ENCODE measurements around the gene GYPB. TPM values are rescaled to one million over a fixed set of nuclear protein-coding genes. Genes with fewer than 3 reads are reported as not detected.
"Not testable (repeated sequence)": the region's sequence is repeated elsewhere in the genome, so short reads cannot be mapped to it uniquely, and the experiment has no call there.

The GYPB gene
- polyA plus RNA-seq (2012; rRNA removed) = not detected in 2 replicates
- not detected in 2 replicates for polyA plus RNA-seq (2012; cell fraction: cytosol; rRNA removed)
- not detected in 2 replicates for polyA plus RNA-seq (2012; cell fraction: nucleus; rRNA removed)

DNA sequence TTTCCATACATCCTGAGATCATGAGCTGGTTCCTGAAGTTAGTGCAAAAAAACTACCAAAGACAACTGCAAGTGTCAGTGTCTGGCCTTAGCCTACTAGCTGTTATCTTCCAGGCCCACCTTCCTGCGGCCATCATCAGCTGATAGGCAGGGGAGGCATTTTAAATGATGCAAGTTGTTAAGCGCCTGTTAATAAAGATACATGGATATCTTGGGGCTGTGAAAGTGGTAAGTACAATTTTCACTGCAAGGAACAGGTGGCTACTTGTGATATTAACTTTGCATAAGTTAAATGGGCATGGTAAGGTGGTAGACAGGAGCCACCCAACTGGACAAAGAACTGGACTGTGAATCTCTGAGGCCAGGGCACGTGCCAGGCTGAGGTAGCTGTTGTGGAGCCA lies at the start of gene GYPB:
Gene GYPB, minus strand, starts transcription at position 104 of the 400 bp plus-strand sequence. Its CDS starts 93 bp downstream, at position 11.
- H3F3A ChIP-seq (replicated peaks; ENCODE audit: insufficient read depth) = not testable (repeated sequence)

DNA sequence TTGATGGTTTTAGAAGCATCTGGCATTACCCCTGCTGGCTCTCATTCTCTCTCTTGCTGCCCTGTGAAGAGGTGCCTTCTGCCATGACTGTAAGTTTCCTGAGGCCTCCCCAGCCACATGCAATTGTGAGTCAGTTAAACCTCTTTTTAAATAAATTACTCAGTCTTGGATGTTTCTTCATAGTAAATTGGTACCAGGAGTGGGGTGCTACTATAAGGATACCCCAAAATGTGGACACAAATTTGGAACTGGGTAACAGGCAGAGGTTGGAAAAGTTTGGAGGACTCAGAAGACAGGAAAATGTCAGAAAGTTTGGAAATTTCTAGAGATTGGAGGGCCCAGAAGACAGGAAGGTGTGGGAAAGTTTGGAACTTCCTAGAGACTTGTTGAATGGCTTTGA lies 42.4 kb upstream of the GYPB start:
- H3K9ac ChIP-seq; H3K27ac ChIP-seq (ENCODE audit: low read depth in 2 of 2, low read length in 1 of 2); H3K4me1 ChIP-seq (ENCODE audit: control insufficient read depth in 1 of 2, insufficient read depth in 2 of 2, low read depth in 1 of 2, low read length in 1 of 2); CTCF ChIA-PET; H3K79me2 ChIP-seq (ENCODE audit: insufficient read depth); H3K9me3 ChIP-seq; H3K4me2 ChIP-seq; H3K27me3 ChIP-seq (ENCODE audit: insufficient read depth); H2AFZ ChIP-seq (ENCODE audit: low read depth); H4K20me1 ChIP-seq (ENCODE audit: insufficient read depth); DNase-seq; H3K36me3 ChIP-seq (replicated peaks in 1 of 2; ENCODE audit: control insufficient read depth in 1 of 2, insufficient read depth in 2 of 2, low read length in 1 of 2); POLR2A ChIA-PET; H3F3A ChIP-seq (replicated peaks; ENCODE audit: insufficient read depth); H3K4me3 ChIP-seq (ENCODE audit: low read depth in 2 of 2, low read length in 1 of 2); H3K9me2 ChIP-seq: not testable (repeated sequence)

More for the DNA sequence above, at the start of gene GYPB:
- H3K4me1 ChIP-seq (ENCODE audit: control insufficient read depth in 1 of 2, insufficient read depth in 2 of 2, low read depth in 1 of 2, low read length in 1 of 2); H3K9ac ChIP-seq; H3K36me3 ChIP-seq (replicated peaks in 1 of 2; ENCODE audit: control insufficient read depth in 1 of 2, insufficient read depth in 2 of 2, low read length in 1 of 2); DNase-seq; H4K20me1 ChIP-seq (ENCODE audit: insufficient read depth); POLR2A ChIA-PET; H3K79me2 ChIP-seq (ENCODE audit: insufficient read depth); H3K4me2 ChIP-seq; H3K27me3 ChIP-seq (ENCODE audit: insufficient read depth); H3K9me2 ChIP-seq; H2AFZ ChIP-seq (ENCODE audit: low read depth); CTCF ChIA-PET; H3K27ac ChIP-seq (ENCODE audit: low read depth in 2 of 2, low read length in 1 of 2); H3K4me3 ChIP-seq (ENCODE audit: low read depth in 2 of 2, low read length in 1 of 2); H3K9me3 ChIP-seq: not testable (repeated sequence)
- WGBS (ENCODE audit: low lambda C conversion rate) = 27% methylated on average over 3 of the region's 3 CpGs

DNA sequence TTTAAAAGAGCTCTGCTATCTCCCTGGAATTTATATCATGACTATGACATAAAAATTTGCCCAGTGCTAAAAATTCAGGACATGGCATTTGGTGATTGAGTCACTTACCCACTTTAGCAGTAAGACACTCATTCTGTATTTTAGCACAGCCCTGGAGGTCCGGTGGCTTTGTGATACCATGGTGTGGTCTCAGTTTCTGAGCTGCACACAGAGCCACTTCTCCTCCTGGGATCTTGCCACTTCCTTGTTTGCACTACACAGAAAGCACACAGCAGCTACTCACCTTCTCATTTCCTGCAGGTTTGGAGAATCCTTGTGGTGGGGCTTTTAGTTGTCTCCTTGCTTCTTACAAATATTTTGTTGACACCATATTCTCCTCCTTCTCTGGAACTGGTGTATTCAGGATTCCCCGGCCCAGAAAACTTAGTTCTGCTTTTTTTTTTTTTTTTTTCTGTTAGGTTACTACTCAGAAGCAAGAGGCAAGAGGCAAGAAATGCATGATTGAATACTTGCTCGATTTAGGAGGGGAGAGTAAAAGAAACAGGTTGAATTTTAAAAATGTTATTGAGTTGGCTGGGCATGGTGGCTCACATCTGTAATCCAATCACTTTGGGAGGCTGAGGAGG lies 41.2 kb upstream of the GYPB start:
- DNase-seq; H3K27me3 ChIP-seq (ENCODE audit: insufficient read depth); POLR2A ChIA-PET; H4K20me1 ChIP-seq (ENCODE audit: insufficient read depth); H2AFZ ChIP-seq (ENCODE audit: low read depth); H3K79me2 ChIP-seq (ENCODE audit: insufficient read depth); H3K9me3 ChIP-seq; H3K36me3 ChIP-seq (replicated peaks in 1 of 2; ENCODE audit: control insufficient read depth in 1 of 2, insufficient read depth in 2 of 2, low read length in 1 of 2); H3K4me2 ChIP-seq; H3K4me1 ChIP-seq (ENCODE audit: control insufficient read depth in 1 of 2, insufficient read depth in 2 of 2, low read depth in 1 of 2, low read length in 1 of 2); H3K9ac ChIP-seq; H3K27ac ChIP-seq (ENCODE audit: low read depth in 2 of 2, low read length in 1 of 2); H3K4me3 ChIP-seq (ENCODE audit: low read depth in 2 of 2, low read length in 1 of 2); CTCF ChIA-PET; H3F3A ChIP-seq (replicated peaks; ENCODE audit: insufficient read depth); H3K9me2 ChIP-seq: not testable (repeated sequence)
- WGBS (ENCODE audit: low lambda C conversion rate) = 1% methylated on average over 3 of the region's 3 CpGs

DNA sequence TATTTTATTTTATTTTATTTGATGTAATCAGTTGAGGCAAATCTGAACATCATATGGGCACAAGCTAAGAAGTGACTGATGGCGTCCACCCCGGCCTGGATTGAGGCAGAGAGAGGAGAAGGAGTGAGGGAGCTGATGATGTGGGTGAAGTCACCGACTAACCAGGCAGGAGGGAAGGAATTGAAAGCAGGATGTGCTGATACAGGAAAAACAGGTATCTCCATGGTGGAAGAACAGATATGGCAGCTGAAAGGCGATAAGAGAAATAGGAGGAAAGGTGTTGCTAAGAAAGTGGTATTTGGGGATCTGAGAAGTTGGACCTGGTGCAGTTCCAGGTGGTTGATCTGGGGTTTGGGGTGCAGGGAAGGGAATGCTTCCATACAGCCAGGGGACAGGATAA lies 37.6 kb upstream of the GYPB start:
- H3K79me2 ChIP-seq (ENCODE audit: insufficient read depth) = no peaks in the 10 kb centered on the region
- DNase-seq = no peak
- H2AFZ ChIP-seq (ENCODE audit: low read depth) = no peak overlapping the region
- 24% methylated on average over 4 of the region's 4 CpGs for WGBS (ENCODE audit: low lambda C conversion rate)
- no peaks in the 10 kb centered on the region for H4K20me1 ChIP-seq (ENCODE audit: insufficient read depth)
- H3K27ac ChIP-seq (ENCODE audit: low read depth in 2 of 2, low read length in 1 of 2) = no peak overlapping the region
- no peak overlapping the region for H3K4me3 ChIP-seq (ENCODE audit: low read depth in 2 of 2, low read length in 1 of 2)
- no peaks in the 10 kb centered on the region for H3K9me2 ChIP-seq
- no peak overlapping the region for H3K9ac ChIP-seq
- POLR2A ChIA-PET = no interaction called here
- CTCF ChIA-PET = no interaction called here
- no peaks in the 10 kb centered on the region for H3F3A ChIP-seq (replicated peaks; ENCODE audit: insufficient read depth)
- no peaks in the 10 kb centered on the region for H3K9me3 ChIP-seq
- no peak overlapping the region for H3K4me2 ChIP-seq
- no peaks in the 10 kb centered on the region for H3K27me3 ChIP-seq (ENCODE audit: insufficient read depth)
- H3K4me1 ChIP-seq (ENCODE audit: control insufficient read depth in 1 of 2, insufficient read depth in 2 of 2, low read depth in 1 of 2, low read length in 1 of 2) = no peaks in the 10 kb centered on the region
- H3K36me3 ChIP-seq (replicated peaks in 1 of 2; ENCODE audit: control insufficient read depth in 1 of 2, insufficient read depth in 2 of 2, low read length in 1 of 2) = no peaks in the 10 kb centered on the region
- TF ChIP-seq EP300 (IDR thresholded peaks at IDR 0.05; ENCODE audit: borderline replicate concordance in 1 of 2, low read depth in 1 of 2, low read length in 1 of 2) (no peak), TCF12 (IDR thresholded peaks at IDR 0.05) (no peak), FOSL2 (IDR thresholded peaks at IDR 0.05; ENCODE audit: borderline replicate concordance, low read depth) (no peak), POLR2AphosphoS5 (IDR thresholded peaks at IDR 0.05; ENCODE audit: low read depth, low read length) (no peak), RXRA (IDR thresholded peaks at IDR 0.05; ENCODE audit: borderline replicate concordance, low read depth) (no peak), JUND (IDR thresholded peaks at IDR 0.05) (no peak), MEF2A (IDR thresholded peaks at IDR 0.05; ENCODE audit: borderline replicate concordance, low read depth) (no peak)
- TF ChIP-seq, protein P1, sequence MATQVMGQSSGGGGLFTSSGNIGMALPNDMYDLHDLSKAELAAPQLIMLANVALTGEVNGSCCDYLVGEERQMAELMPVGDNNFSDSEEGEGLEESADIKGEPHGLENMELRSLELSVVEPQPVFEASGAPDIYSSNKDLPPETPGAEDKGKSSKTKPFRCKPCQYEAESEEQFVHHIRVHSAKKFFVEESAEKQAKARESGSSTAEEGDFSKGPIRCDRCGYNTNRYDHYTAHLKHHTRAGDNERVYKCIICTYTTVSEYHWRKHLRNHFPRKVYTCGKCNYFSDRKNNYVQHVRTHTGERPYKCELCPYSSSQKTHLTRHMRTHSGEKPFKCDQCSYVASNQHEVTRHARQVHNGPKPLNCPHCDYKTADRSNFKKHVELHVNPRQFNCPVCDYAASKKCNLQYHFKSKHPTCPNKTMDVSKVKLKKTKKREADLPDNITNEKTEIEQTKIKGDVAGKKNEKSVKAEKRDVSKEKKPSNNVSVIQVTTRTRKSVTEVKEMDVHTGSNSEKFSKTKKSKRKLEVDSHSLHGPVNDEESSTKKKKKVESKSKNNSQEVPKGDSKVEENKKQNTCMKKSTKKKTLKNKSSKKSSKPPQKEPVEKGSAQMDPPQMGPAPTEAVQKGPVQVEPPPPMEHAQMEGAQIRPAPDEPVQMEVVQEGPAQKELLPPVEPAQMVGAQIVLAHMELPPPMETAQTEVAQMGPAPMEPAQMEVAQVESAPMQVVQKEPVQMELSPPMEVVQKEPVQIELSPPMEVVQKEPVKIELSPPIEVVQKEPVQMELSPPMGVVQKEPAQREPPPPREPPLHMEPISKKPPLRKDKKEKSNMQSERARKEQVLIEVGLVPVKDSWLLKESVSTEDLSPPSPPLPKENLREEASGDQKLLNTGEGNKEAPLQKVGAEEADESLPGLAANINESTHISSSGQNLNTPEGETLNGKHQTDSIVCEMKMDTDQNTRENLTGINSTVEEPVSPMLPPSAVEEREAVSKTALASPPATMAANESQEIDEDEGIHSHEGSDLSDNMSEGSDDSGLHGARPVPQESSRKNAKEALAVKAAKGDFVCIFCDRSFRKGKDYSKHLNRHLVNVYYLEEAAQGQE (IDR thresholded peaks at IDR 0.05; ENCODE audit: low read depth, low read length) = no peak
- TF ChIP-seq, protein P2, sequence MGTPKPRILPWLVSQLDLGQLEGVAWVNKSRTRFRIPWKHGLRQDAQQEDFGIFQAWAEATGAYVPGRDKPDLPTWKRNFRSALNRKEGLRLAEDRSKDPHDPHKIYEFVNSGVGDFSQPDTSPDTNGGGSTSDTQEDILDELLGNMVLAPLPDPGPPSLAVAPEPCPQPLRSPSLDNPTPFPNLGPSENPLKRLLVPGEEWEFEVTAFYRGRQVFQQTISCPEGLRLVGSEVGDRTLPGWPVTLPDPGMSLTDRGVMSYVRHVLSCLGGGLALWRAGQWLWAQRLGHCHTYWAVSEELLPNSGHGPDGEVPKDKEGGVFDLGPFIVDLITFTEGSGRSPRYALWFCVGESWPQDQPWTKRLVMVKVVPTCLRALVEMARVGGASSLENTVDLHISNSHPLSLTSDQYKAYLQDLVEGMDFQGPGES (IDR thresholded peaks at IDR 0.05; ENCODE audit: low read depth, low read length) = no peak
- TF ChIP-seq, protein P3, sequence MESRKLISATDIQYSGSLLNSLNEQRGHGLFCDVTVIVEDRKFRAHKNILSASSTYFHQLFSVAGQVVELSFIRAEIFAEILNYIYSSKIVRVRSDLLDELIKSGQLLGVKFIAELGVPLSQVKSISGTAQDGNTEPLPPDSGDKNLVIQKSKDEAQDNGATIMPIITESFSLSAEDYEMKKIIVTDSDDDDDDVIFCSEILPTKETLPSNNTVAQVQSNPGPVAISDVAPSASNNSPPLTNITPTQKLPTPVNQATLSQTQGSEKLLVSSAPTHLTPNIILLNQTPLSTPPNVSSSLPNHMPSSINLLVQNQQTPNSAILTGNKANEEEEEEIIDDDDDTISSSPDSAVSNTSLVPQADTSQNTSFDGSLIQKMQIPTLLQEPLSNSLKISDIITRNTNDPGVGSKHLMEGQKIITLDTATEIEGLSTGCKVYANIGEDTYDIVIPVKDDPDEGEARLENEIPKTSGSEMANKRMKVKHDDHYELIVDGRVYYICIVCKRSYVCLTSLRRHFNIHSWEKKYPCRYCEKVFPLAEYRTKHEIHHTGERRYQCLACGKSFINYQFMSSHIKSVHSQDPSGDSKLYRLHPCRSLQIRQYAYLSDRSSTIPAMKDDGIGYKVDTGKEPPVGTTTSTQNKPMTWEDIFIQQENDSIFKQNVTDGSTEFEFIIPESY (IDR thresholded peaks at IDR 0.05; ENCODE audit: borderline replicate concordance, low read depth) = no peak

Measured in SK-N-SH (cell line).